PC-3 (cell line): ENCODE measurements around the gene NPAS1.

Experiments
- EZH2phosphoT487 ChIP-seq: fragments of 300-600 bp; sonication (generic); IDR thresholded peaks from 2 replicates; pipeline ENCODE4 v1.6.1; 2018; ENCODE audit warnings: mild to moderate bottlenecking, antibody characterized with exemption, low read length, borderline replicate concordance
- TF ChIP-seq, protein P1 (sequence below): fragments of 300-600 bp; sonication (generic); conservative IDR thresholded peaks from 2 replicates; pipeline ENCODE4 v1.5.1; 2017; ENCODE audit warnings: antibody characterized with exemption, low read depth, mild to moderate bottlenecking, low read length

DNA sequence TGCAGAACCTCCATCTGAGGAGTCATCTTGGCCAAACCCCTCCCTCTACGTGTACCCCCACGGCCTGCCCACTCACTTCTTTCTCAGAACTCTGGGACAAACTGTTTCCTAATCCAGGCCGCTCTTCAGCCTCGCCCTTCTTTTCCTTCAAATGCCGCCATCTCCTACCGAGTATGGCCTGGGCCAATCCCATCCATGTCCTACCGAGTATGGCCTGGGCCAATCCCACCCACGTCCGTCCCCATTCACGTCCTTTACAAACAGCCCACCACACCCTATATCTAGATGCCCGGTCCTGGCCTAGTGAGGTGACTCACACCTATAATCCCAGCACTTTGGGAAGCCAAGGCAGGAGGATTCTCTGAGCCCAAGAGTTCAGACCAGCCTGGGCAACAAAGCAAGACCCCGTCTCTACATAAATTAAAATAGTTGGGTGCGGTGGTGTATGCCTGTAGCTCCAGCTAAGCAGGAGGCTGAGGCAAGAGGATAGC, 27.7 kb downstream of the NPAS1 start:
- TF ChIP-seq, protein P1, sequence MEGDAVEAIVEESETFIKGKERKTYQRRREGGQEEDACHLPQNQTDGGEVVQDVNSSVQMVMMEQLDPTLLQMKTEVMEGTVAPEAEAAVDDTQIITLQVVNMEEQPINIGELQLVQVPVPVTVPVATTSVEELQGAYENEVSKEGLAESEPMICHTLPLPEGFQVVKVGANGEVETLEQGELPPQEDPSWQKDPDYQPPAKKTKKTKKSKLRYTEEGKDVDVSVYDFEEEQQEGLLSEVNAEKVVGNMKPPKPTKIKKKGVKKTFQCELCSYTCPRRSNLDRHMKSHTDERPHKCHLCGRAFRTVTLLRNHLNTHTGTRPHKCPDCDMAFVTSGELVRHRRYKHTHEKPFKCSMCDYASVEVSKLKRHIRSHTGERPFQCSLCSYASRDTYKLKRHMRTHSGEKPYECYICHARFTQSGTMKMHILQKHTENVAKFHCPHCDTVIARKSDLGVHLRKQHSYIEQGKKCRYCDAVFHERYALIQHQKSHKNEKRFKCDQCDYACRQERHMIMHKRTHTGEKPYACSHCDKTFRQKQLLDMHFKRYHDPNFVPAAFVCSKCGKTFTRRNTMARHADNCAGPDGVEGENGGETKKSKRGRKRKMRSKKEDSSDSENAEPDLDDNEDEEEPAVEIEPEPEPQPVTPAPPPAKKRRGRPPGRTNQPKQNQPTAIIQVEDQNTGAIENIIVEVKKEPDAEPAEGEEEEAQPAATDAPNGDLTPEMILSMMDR, result no peak
- no peak for TF ChIP-seq EZH2phosphoT487
